ENCODE measurements around the gene SEPTIN3. TPM values are rescaled to one million over a fixed set of nuclear protein-coding genes. Genes with fewer than 3 reads are reported as not detected.
A peak's percentile ranks its signal among the peaks of the same experiment; 100 is the strongest.

Gene SEPTIN3
- total and polyA plus RNA-seq, 9 of the 15 experiments (the other 6 are each of a cell fraction or from before 2014, with no cell fraction given): 0.06 TPM; not detected in 8

- no peak for TF ChIP-seq ZNF12 (CRISPR knock-in tag; IDR thresholded peaks at IDR 0.05)
- TF ChIP-seq KAT8 (IDR thresholded peaks at IDR 0.05; ENCODE audit: low read depth): no peak
- no peak for TF ChIP-seq RHOXF2B (CRISPR knock-in tag; conservative IDR thresholded peaks at IDR 0.05)
- TF ChIP-seq RUNX1 (IDR thresholded peaks at IDR 0.05; ENCODE audit: low read depth): no peak
- TF ChIP-seq YBX1 (IDR thresholded peaks at IDR 0.05): no peak
- TF ChIP-seq HNRNPK (IDR thresholded peaks at IDR 0.05; ENCODE audit: low read depth, low read length, poor library complexity, severe bottlenecking): no peak
Measured at GRCh38 chr22:41925783-41926460, 43.3 kb upstream of the SEPTIN3 start (continued).

GRCh38 chr22:41927813-41928212 lies 41.4 kb upstream of the SEPTIN3 start:
- no peak overlapping the region for H3K4me3 ChIP-seq
- no peak for FAIRE-seq
- 56% methylated on average over 5 of the region's 6 CpGs for WGBS (ENCODE audit: insufficient coverage, low coverage, missing lambda C conversion rate)
- no peaks in the 10 kb centered on the region for H4K20me1 ChIP-seq (replicated peaks; ENCODE audit: control insufficient read depth, insufficient read depth, low read length)
- H3K4me1 ChIP-seq (replicated peaks in 1 of 2; ENCODE audit: control insufficient read depth in 2 of 2, insufficient read depth in 2 of 2, low read length in 2 of 2): peaks cover 6 to 67% of the 10 kb centered on the region in 2 experiments; a peak in 4 of 5 replicates
- ChIA-PET CTCF (ENCODE audit: low intra/inter-chr PET ratio) (no interaction called here), POLR2A (interaction anchor here (0.6 kb wide), 1 partner anchor 110 kb away, joined by 3 read pairs; no protein-coding TSS in a partner anchor)
- H3K9me1 ChIP-seq (ENCODE audit: control insufficient read depth, insufficient read depth, low read length): no peaks in the 10 kb centered on the region
- DNase-seq (ENCODE audit: extremely low read depth in 1 of 4, low spot score in 3 of 4): no peak
- no TSS peak for BruUV-seq (replicated peaks)
- no peaks in the 10 kb centered on the region for H3K9me3 ChIP-seq (replicated peaks; ENCODE audit: control insufficient read depth, insufficient read depth, low read depth, low read length)
- no peak overlapping the region for H3K27ac ChIP-seq (ENCODE audit: extremely low read depth, low read depth, low read length)
- in situ Hi-C loops (cut with MboI) (no loop called here), intact Hi-C loops (cut with micrococcal nuclease) (no loop called here)
- no peaks in the 10 kb centered on the region for H3K27me3 ChIP-seq (ENCODE audit: control insufficient read depth in 2 of 2, insufficient read depth in 2 of 2, low read length in 2 of 2)
- H3K79me2 ChIP-seq (ENCODE audit: control insufficient read depth, insufficient read depth, low read length): no peaks in the 10 kb centered on the region
- TF ChIP-seq GTF3C2 (IDR thresholded peaks at IDR 0.05; ENCODE audit: borderline replicate concordance, extremely low read depth, insufficient read length): no peak
- TF ChIP-seq POLR2A (conservative IDR thresholded peaks at IDR 0.05): no peak
- TF ChIP-seq RB1 (IDR thresholded peaks at IDR 0.05; ENCODE audit: low read depth): no peak
- peak; percentile 34; the same call in 1 of the 2 replicates for TF ChIP-seq SPI1 (IDR thresholded peaks at IDR 0.05; ENCODE audit: borderline replicate concordance, low read depth, low read length)
- peak; percentile 37; the same call in 1 of the 2 replicates for TF ChIP-seq L3MBTL2 (IDR thresholded peaks at IDR 0.05)
- no peak for TF ChIP-seq ZNF445 (CRISPR knock-in tag; IDR thresholded peaks at IDR 0.05; ENCODE audit: low read depth)
- no peak for TF ChIP-seq RFX5 (IDR thresholded peaks at IDR 0.05; ENCODE audit: low read depth, low read length)
- H2AFZ ChIP-seq (ENCODE audit: low read depth, low read length): no peak overlapping the region
- no peak; the same call in 2 of the 3 replicates for ATAC-seq
- peak overlapping the region in 1 of 2 experiments; percentile 71; a peak in 2 of 4 replicates for H3K9ac ChIP-seq (ENCODE audit: insufficient read depth in 1 of 2, low read depth in 2 of 2, low read length in 2 of 2)
- no peaks in the 10 kb centered on the region for H3K36me3 ChIP-seq (ENCODE audit: control insufficient read depth, insufficient read depth, low read length)
- no peak overlapping the region for H3K4me2 ChIP-seq (ENCODE audit: insufficient read depth, low read length)
